Nephron (organoid): Measurements from ENCODE around the gene TSEN2.

Experiments
- H3K27ac Mint-ChIP-seq, 3 experiments: 2 replicates each; pipeline ENCODE4 v1.8.0; 2020; ENCODE audit warnings: mixed read lengths in 3 of 3, mild to moderate bottlenecking in 2 of 3, moderate library complexity in 1 of 3
- H3K27me3 Mint-ChIP-seq: 2 replicates; pipeline ENCODE4 v1.8.0; 2021; ENCODE audit warnings: low read depth, mild to moderate bottlenecking, moderate library complexity, mixed read lengths
- H3K36me3 Mint-ChIP-seq: 2 replicates; pipeline ENCODE4 v1.8.0; 2020; ENCODE audit warnings: low read depth, mixed read lengths
- H3K4me1 Mint-ChIP-seq: 2 replicates; pipeline ENCODE4 v1.8.0; 2020; ENCODE audit warnings: mixed read lengths
- H3K4me3 Mint-ChIP-seq, 3 experiments: 2 replicates each; pipeline ENCODE4 v1.8.0; 2020; ENCODE audit warnings: mild to moderate bottlenecking in 3 of 3, mixed read lengths in 3 of 3, moderate library complexity in 2 of 3
- H3K9me3 Mint-ChIP-seq: 2 replicates; pipeline ENCODE4 v1.8.0; 2020; ENCODE audit warnings: mixed read lengths
- TF ChIP-seq, protein P1 (sequence below), 3 experiments: fragments of 200-600 bp; sonication (generic); IDR thresholded peaks; one replicate each; pipeline ENCODE4 v1.5.0; 2021; ENCODE audit warnings: antibody characterized with exemption in 3 of 3; ENCODE audit not compliant: unreplicated experiment in 3 of 3

Gene TSEN2

DNA sequence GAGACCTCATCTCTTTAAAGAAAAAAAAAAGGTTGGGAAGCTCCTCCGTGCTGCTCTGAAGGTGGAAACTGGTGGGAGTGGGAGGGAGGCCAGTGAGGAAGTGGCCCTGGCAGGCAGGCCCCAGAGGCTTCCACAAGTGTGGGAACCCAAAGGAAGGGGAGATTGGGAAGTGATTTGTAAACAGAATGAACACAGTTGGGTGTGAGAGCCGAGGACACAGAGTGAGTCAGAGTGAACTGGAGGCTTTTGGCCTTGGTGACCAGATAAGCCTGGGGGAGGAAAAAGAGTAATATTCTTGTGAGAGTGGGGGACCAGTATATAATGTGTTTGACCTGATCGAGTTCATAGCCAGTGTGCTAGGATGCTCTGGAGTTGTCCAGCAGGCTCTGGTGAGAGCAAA, 95.6 kb downstream of the TSEN2 start:
- Mint-ChIP-seq H3K4me1 (no peaks in the 10 kb centered on the region), H3K27me3 (no peaks in the 10 kb centered on the region), H3K4me3 (no peak overlapping the region), H3K36me3 (peaks cover 82% of the 10 kb centered on the region), H3K9me3 (no peaks in the 10 kb centered on the region), H3K27ac (no peak overlapping the region)
- TF ChIP-seq, protein P1, sequence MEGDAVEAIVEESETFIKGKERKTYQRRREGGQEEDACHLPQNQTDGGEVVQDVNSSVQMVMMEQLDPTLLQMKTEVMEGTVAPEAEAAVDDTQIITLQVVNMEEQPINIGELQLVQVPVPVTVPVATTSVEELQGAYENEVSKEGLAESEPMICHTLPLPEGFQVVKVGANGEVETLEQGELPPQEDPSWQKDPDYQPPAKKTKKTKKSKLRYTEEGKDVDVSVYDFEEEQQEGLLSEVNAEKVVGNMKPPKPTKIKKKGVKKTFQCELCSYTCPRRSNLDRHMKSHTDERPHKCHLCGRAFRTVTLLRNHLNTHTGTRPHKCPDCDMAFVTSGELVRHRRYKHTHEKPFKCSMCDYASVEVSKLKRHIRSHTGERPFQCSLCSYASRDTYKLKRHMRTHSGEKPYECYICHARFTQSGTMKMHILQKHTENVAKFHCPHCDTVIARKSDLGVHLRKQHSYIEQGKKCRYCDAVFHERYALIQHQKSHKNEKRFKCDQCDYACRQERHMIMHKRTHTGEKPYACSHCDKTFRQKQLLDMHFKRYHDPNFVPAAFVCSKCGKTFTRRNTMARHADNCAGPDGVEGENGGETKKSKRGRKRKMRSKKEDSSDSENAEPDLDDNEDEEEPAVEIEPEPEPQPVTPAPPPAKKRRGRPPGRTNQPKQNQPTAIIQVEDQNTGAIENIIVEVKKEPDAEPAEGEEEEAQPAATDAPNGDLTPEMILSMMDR (IDR thresholded peaks at IDR 0.05; ENCODE audit: unreplicated experiment in 3 of 3) = no peak

DNA sequence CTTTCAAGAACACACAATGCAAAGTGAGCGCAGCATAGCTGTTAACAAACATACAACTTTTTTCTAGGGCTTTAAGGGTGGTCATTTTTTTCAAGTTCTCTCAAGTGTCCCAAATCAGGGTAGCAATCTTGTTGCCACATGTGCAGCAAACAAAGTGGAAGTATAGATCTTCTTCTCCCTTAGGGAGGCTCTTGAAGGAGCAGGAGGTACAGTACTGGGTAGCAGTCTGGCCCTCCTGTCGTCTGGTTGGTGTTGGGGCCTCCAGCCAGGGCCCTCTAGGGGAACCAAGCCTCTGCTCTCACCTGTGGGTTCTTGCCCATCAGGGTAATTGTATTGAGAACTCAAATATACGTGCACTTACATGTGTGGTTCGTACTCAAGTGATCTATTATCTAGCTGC, 98.5 kb downstream of the TSEN2 start:
- H3K27me3 Mint-ChIP-seq = no peaks in the 10 kb centered on the region
- H3K36me3 Mint-ChIP-seq = peaks cover 74% of the 10 kb centered on the region
- no peak overlapping the region for H3K4me3 Mint-ChIP-seq
- TF ChIP-seq, protein P1 (IDR thresholded peaks at IDR 0.05; ENCODE audit: unreplicated experiment in 3 of 3) = no peak
- no peaks in the 10 kb centered on the region for H3K4me1 Mint-ChIP-seq
- no peak overlapping the region for H3K27ac Mint-ChIP-seq
- H3K9me3 Mint-ChIP-seq = no peaks in the 10 kb centered on the region
